Body of pancreas (tissue), 4 donors: ENCODE measurements around the gene RUSF1. TPM values are rescaled to one million over a fixed set of nuclear protein-coding genes. Genes with fewer than 3 reads are reported as not detected.

Source experiments
- ATAC-seq: fragments of 150-250 bp; one replicate; pipeline ENCODE4 v1.9.1; 2016
- DNase-seq, 4 donors: peaks; one replicate each; pipeline ENCODE4 v3.0.0-alpha.2; 2019
- H3K27ac ChIP-seq, 4 donors: fragments of 200-600 bp; sonication (generic); 1 replicate in 3 of 4; 2 replicates in 1 of 4; pipeline versions ENCODE4 v1.5.1 to v1.6.1; 2016 to 2019; ENCODE audit warnings: mild to moderate bottlenecking in 1 of 4, mixed read lengths in 1 of 4, moderate library complexity in 1 of 4
- H3K27me3 ChIP-seq, 2 donors: fragments of 200-600 bp; sonication (generic); one replicate each; pipeline ENCODE4 v1.6.0; 2016; ENCODE audit warnings: mild to moderate bottlenecking in 1 of 2
- H3K36me3 ChIP-seq, 2 donors: fragments of 200-600 bp; sonication (generic); replicated peaks in 1 of 2; 2 replicates each; pipeline ENCODE4 v1.5.1; 2016; ENCODE audit warnings: low read depth in 2 of 2; ENCODE audit not compliant: insufficient read depth in 1 of 2
- H3K4me1 ChIP-seq: fragments of 200-600 bp; sonication (generic); one replicate; pipeline ENCODE4 v1.6.0; 2016
- H3K4me3 ChIP-seq, 2 donors: fragments of 200-600 bp; sonication (generic); 1 replicate in 1 of 2; 2 replicates in 1 of 2; pipeline ENCODE4 v1.5.1; 2016 to 2019
- H3K9me3 ChIP-seq, 3 donors: fragments of 200-600 bp; sonication (generic); 1 replicate in 2 of 3; 2 replicates in 1 of 3; pipeline ENCODE4 v1.5.1; 2016
- CTCF ChIP-seq, 7 experiments: fragments of 450-650 bp in 4 of 7; fragments of 200-600 bp in 3 of 7; sonication (generic) in 3 of 7; IDR thresholded peaks; one replicate each; pipeline ENCODE4 v1.5.1; 2016 to 2019; ENCODE audit warnings: antibody characterized with exemption in 7 of 7
- POLR2A ChIP-seq, 3 donors: fragments of 450-650 bp; IDR thresholded peaks; one replicate each; pipeline ENCODE4 v1.6.1; 2016; ENCODE audit warnings: antibody characterized with exemption in 3 of 3, mild to moderate bottlenecking in 2 of 3
- WGBS, 2 donors: methylation state at CpG; one replicate each; pipeline ENCODE4 v1.1.5; 2017; 5-methylcytosine and 5-hydroxymethylcytosine counted together
- intact Hi-C: fragments of 100-400 bp; cut with DNase I; formaldehyde crosslinking; loops from one replicate; pipeline ENCODE4 v1.15.1; 2023
- total RNA-seq, 2 donors: library from RNA; depleted of rRNA; stranded (reverse); fragments of >200 nt; gene quantifications; one replicate each; pipeline ENCODE4 v1.1.0, GENCODE V29; 2016

RUSF1 gene
- total RNA-seq, 2 donors from 2014 or later, result 72.9 to 77.5 TPM

GRCh38 chr16:31536804-31537361 is 28.7 kb upstream of the RUSF1 start:
- DNase-seq (peak in 2 of 4 donors; percentile 3 to 17), ATAC-seq (peak; percentile 21)
- WGBS, 2 donors, result 62 to 84% methylated on average over 15 to 21 of the region's 21 CpGs
- H3K36me3 ChIP-seq, result no peaks in the 10 kb centered on the region
- H3K9me3 ChIP-seq, result peaks cover 0 to 10% (median 0%) of the 10 kb centered on the region in 3 donors
- peaks cover 0 to 9% of the 10 kb centered on the region in 2 donors for H3K27me3 ChIP-seq
- H3K4me1 ChIP-seq, result peaks cover 6% of the 10 kb centered on the region
- no peak overlapping the region for H3K4me3 ChIP-seq
- H3K27ac ChIP-seq, result peak overlapping the region in 3 of 4 donors; percentile 50 to 63 (median 55)
- no peak for TF ChIP-seq CTCF (IDR thresholded peaks at IDR 0.05)
- TF ChIP-seq POLR2A (IDR thresholded peaks at IDR 0.05), result no peak
- intact Hi-C loops, result no loop called here

GRCh38 chr16:31535737-31536136 is 27.5 kb upstream of the RUSF1 start:
- Histone ChIP-seq H3K4me3 (no peak overlapping the region), H3K36me3 (no peaks in the 10 kb centered on the region), H3K27ac (no peak overlapping the region), H3K9me3 (peaks cover 0 to 10% (median 0%) of the 10 kb centered on the region in 3 donors), H3K4me1 (peaks cover 6% of the 10 kb centered on the region), H3K27me3 (peaks cover 0 to 9% of the 10 kb centered on the region in 2 donors)
- WGBS, 2 donors, result 45 to 59% methylated on average over 9 of the region's 9 CpGs
- DNase-seq (no peak), ATAC-seq (no peak)
- TF ChIP-seq POLR2A (IDR thresholded peaks at IDR 0.05) (no peak), CTCF (IDR thresholded peaks at IDR 0.05) (no peak)
- intact Hi-C loops, result no loop called here

- TF ChIP-seq POLR2A (IDR thresholded peaks at IDR 0.05) (no peak), CTCF (IDR thresholded peaks at IDR 0.05) (no peak)
- H3K4me1 ChIP-seq, result peaks cover 15% of the 10 kb centered on the region
- no peaks in the 10 kb centered on the region for H3K36me3 ChIP-seq
- peaks cover 0 to 8% of the 10 kb centered on the region in 2 donors for H3K27me3 ChIP-seq
- DNase-seq (no peak), ATAC-seq (no peak)
- intact Hi-C loops, result no loop called here
- no peaks in the 10 kb centered on the region for H3K9me3 ChIP-seq
- no peak overlapping the region for H3K4me3 ChIP-seq
- no peak overlapping the region for H3K27ac ChIP-seq
- 76 to 95% methylated on average over 4 of the region's 4 CpGs for WGBS, 2 donors
Measured at GRCh38 chr16:31532896-31533295, 24.7 kb upstream of the RUSF1 start.

- DNase-seq, result no peak
- 40 to 41% methylated on average over 2 of the region's 2 CpGs for WGBS, 2 donors
- H3K9me3 ChIP-seq, result no peaks in the 10 kb centered on the region
Measured at GRCh38 chr16:31532120-31532519, 23.9 kb upstream of the RUSF1 start.

More at GRCh38 chr16:31532120-31532519, 23.9 kb upstream of the RUSF1 start:
- ATAC-seq, result no peak
- intact Hi-C loops, result no loop called here
- Histone ChIP-seq H3K36me3 (no peaks in the 10 kb centered on the region), H3K27ac (no peak overlapping the region), H3K4me1 (peaks cover 8% of the 10 kb centered on the region), H3K4me3 (no peak overlapping the region), H3K27me3 (peaks cover 0 to under 1% of the 10 kb centered on the region in 2 donors)
- TF ChIP-seq CTCF (IDR thresholded peaks at IDR 0.05) (no peak), POLR2A (IDR thresholded peaks at IDR 0.05) (no peak)
